NCI-H226 (cell line): ENCODE results near the gene TAF1C.

Source experiments
- DNase-seq: peaks from one replicate; pipeline ENCODE4 v3.0.0-alpha.2; 2015

TAF1C gene

DNA sequence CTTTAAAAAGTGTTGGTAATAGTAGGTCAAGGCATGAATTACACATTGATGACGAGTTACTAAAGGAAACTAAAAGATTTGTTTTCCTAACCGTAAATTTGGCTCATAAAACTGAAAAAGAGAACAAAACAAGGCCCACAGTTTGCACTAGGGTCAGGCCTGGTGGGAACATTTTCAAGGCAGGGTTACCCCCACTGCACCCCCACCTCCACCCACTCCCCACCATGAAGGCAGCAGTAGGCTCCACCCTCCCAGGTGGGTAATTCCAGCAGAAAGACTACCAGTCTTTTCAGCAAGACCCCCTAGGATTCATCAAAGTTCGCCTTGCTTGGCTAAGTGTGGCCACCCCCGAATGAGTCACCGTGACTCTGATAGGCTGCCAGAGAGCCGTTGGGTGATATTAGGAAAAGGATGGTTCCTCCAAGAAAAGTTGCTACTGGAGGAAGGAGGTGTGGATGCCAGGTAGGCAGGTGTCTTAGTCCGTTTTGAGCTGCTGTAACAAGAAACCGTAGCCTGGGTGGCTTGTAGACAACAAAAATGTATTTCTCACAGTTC is 33.1 kb downstream of the TAF1C start:
- no peak for DNase-seq

DNA sequence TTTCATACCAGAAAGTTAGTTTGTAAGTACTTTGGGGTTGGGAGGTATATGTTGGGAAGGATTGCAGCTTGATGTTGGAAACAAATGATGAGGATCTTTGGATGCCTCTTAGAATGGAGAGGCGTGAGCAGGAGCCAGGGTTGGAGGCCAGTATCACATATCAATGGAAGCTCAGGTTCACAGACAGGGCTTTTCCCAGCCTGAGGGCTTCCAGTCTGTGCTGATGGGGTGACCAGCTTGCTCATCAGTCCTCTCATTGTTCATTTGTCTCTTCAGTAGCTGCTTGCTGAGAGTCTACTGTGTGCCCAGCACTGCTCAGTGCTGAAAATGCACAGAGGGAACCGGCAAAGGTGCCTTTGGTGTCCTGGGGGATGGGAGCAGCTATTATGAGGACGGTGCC is 35.9 kb downstream of the TAF1C start:
- DNase-seq: no peak

DNA sequence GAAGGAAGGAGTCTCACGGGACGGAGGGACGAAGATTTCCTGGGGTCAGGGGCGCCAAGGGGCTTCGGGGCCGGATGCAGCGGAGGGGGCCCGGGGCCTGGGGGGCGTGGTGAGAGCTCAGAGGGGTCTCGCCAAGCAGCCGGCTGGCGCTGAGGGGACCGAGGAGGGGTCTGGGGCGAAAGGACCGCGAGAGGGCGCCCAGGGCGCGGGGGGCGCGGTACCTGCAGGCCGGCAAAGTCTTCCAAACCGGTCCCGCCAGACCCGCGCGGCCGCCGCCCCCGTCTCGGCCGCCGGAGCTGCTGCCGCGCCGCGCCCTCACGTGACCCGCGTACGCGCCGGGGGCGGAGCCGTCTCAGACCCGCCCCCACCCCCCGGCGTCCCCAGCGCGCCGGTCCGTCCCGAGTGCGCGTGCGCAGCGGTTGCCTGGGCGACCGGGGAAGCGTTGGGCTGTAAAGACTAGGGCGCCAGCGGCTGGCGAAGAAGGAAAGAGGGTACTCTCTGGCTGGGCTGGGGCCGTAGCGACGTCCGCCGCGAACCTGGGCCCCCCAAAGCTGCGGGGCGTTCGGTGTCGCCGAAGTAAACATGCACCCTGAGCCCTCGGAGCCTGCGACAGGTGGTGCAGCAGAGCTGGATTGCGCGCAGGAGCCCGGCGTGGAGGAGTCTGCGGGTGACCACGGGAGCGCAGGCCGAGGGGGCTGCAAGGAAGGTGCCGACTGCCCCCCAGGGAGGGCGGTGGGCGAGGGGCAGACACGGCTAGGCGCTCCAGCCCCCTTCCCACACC is 41.8 kb downstream of the TAF1C start, which contains the start of the genes DNAAF1 and HSDL1:
Gene DNAAF1 (plus strand): TSS at position 450 of the 781 bp plus-strand sequence. CDS start 133 bp downstream, at position 583.
Gene HSDL1 (minus strand): TSS at position 319 of the 781 bp plus-strand sequence. CDS start 13,856 bp downstream, outside the sequence.
- peak; percentile 72 for DNase-seq

DNA sequence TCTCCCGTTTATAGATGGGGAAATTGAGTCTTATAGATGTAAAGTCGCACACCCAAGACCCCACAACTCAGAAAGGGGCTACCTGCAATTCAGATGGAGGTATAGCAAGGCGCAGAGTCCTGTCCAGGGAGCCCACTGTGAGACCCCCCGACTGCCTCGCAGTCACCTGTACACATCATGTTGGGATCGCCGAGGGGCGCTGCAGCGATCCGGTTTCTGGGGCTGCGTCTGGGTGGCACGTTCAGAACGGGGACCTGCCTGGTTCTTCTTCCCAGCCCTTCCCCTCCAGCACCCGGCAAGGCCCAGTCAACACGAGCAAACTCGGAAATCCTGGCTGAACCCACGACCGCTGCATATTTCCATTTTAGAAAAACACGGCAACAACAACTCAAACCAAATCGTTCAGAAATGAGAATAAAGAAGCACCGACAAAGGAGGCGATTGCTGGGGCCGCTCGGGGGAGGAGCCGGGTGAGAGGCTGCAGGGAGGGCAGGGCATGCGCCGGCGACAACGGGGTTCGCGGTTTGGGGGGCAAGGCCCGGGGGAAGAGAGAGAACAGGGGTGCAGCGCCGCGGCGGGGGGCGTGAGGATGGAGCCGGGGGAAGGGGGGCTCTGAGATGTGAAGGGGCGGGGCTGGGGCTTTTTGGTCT is 42.5 kb downstream of the TAF1C start:
- DNase-seq: no peak

DNA sequence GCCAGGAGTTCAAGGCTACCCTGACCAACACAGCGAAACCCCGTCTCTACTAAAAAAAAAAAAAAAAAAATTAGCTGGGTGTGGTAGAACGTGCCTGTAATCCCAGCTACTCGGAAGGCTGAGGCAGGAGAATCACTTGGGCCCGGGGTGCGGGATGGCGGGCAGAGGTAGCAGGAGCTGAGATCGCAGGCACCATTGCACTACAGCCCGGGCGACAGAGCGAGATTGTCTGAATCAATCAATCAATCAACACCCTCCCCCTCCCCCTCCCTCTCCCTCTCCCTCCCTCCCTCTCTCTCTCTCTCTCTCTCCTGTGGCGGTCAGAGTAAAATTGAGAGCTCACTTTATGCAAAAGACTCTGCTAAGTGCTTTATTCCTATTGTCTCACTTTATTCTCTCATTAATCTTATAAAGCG is 43.1 kb downstream of the TAF1C start:
- DNase-seq: no peak

DNA sequence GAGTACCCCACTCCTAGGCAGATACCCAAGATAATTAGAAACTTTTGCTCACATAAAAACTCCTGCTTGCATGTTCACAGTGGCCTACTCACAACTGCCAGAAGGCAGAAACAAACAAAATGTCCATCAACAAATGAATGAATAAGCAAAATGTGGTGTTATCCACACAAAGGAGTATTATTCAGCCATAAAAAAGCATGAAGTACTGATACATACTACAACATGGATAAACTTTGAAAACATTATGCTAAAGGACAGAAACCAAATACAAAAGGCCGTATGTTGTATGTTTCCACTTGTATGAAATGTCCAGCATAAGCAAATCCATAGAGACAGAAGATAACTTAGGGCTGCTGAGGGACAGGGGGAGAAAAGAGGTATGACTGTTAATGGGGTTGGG is 43.8 kb downstream of the TAF1C start:
- DNase-seq: no peak

DNA sequence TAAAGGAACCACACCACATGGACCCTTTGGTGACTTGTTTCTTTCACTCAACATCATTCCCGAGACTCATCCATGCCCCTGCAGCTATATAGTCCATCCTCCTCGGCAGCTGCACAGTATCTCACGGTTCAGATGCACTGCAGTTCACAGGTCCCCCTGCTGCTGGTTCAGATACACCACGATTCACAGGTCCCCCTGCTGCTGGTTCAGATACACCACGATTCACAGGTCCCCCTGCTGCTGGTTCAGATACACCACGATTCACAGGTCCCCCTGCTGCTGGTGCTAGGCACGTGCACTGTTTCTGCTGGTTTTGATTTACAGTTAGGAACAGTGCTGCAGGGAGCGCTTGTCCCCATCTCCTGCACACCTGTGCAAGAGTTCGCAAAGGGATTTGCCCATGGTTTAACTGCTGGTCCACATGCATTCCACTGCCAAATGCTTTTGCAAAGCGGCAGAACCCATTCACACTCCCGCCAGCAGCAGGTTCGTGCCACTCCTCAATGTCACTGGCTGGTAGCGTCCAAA is 45.6 kb downstream of the TAF1C start:
- no peak for DNase-seq

DNA sequence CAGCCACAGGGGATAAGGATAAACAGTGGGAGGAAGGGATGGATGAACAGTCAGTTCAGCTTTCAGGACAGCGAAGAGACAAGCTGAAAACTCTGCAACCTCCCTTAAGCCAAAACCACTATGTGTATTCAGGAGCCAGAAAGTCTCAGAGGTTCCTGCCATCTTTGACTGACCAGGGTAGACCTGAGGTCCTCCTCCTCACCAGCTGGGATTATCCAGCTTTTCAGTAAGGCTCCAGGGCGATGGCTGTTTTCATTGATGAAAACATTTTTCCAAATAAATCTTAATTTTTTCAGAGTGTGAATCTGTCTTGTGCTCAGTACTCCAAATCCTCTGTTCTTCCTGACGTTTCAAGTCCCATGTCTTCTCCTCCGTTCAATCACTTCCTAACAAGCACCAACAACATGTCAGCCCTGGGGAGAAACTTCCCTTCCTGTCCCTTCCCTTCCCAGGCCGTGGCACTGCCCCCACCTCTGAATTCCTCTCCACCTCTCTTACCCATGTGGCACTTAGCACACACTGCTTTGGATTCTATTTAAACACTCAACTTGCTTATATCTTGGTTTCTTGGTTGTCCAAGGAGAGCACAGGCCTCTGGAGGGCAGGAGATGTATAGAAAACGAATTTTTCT is 47.1 kb downstream of the TAF1C start:
- no peak for DNase-seq

DNA sequence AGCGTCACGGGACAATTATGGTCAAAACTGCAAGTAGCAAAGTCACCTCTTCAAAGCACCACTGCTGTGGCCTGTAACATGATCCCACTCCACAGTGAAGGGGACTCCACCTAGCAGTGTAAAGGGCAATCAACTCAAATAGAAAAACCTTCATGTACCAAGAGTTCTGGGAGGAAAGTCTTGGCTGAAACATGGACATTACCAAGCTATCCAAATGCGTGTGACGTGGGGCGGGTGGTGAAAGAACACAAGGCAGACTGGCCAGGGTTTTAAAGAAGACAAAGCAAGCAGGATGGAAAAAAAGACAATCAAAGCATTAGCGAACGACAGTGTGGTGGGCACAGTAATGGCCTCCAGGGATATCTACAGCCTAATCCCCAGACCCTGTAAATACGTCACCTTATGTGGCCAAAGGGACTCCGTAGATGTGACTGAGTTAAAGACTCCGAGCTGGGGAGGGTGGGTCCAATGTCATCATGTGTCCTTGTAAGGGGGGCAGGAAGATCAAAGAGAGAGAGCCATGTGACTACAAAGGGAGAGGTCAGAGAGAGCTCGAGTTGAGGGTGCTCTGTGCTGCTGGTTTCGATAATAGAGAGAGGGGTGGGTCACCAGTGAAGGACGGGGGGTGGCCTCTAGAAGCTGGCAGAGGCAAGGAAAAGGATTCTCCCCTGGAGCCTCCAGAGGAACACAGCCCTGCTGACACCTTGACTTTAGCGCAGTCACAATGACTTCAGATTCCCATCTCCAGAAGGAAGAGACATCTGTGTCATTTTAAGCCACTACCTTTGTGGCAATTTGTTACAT is 47.8 kb downstream of the TAF1C start:
- no peak for DNase-seq

DNA sequence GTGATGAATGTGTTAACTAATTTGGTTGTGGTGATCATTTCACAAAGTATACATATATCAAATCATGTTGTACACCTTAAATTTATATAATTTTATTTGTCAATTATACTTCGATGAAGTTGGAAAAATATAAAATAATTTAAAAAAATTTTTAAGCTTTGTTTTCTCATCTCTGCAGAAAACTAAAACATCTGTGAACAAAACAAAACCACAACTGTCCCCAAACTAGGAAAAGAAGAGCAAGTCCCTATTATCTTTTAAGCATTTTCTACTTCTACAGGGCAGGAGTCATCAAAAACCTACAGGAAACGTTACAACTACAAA is 48.4 kb downstream of the TAF1C start:
- DNase-seq: no peak

DNA sequence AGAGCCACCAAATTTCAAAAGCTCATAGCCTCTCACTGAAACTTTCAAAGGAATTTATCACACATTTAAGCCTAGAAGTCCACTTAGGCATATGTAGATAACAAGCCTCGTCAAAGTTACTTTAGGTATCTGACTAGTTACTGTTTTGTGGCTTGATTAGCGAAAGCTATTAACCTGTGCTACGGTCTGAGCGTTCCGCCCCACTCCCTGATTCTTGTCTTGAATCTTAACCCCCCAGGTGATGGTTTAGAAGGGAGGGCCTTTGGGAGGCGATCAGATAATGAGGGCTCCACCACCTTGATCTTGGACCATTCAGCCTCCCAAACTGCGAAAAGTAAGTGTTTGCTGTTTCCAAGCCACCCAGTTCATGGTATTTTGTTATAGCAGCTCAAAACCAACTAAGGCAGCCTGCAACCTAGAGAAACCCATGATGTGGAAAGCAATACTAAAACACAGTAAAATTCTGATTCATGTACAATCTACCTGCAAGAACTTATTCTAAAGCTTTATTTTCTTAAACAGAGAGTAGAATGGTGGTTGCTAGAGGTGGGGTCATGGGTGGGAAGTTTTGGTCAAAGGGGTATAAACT is 49.0 kb downstream of the TAF1C start:
- DNase-seq: no peak

DNA sequence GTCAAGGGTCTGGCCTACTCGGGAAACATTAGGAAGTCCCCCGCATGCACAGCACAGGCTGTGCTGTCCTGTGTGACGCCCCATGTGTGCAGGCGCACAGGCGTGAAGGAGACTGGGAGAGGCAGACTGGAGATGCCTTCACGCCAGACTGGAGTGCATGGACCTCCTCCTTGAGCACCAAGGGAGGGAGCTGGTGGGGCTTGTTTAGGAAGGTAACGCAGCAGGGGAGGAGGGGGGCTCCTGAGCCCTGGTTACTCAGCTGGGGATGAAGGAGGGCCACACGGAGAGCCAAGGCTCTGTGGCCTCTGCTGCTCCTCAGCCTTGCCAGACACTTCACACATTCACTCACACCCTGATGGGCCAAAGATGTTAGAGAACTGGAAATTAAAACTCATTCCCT is 49.6 kb downstream of the TAF1C start:
- DNase-seq: no peak

DNA sequence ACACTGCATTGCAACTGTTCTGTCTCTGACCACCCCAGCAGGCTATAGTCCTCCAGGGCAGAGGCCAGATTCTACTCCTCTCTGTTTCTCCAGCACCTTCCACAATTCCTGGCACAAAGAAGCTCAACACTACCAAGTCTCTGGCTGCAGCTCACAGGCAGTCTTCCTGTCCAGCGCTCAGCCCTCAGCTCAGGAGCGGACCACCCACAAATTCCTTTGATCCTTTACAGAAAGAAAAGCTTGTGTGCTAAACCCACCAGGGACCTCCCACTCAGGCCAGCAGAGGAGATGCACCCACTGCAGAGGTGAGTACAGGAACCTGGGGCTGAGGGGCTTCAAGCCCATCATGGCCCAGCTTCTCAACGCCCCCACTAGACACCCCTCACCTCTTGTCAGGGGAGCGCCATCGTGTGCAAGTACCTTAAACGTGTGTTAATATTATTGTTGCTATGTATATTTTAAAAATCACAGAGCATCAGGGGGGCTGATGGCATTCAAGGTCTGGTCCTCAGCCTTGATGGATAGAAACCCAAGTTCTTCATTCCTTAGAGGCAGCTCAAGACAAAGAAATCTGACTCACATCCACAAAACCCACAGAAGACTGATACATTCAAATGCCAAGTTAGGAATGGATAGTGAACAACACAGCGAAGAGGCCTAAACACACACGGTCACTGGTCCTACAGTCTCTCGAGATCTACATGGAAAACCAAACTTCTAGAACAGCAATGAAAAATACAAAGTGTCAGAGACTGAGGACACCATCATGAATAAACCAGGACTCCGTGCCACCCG is 50.3 kb downstream of the TAF1C start:
- no peak for DNase-seq

DNA sequence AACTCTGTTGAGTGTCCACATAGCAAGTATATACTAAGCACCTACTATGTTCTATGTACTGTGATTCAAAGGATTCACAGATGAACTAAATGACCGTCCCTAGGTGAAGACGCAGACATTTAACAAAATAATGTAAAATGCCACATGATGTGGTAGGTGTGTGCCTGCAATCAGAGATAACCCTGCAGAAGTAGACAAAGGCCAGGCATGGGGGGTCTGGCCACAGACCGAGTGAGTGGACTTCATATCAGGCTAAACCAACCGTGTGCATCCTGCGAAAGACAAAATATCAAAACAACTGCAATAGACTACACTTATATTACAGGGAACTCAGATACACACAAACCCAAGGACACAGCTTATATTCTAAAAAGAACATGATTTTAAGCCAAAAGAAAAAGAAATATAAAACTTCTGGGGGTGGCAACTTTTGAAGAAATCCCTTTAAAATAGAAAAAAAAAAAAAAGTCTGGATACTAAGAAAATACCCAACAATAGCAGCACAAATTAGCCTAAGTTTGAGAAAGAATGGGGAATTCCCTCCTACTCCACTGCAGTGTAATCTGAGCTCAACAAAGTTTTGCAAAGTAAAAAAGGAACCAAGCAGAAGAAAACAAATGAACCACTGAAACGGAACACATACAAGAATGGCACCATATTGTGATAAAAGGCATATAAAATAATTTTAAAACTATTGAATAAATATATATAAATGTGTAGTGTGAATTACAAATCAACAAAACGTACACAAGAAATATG is 54.2 kb downstream of the TAF1C start:
- DNase-seq: no peak

DNA sequence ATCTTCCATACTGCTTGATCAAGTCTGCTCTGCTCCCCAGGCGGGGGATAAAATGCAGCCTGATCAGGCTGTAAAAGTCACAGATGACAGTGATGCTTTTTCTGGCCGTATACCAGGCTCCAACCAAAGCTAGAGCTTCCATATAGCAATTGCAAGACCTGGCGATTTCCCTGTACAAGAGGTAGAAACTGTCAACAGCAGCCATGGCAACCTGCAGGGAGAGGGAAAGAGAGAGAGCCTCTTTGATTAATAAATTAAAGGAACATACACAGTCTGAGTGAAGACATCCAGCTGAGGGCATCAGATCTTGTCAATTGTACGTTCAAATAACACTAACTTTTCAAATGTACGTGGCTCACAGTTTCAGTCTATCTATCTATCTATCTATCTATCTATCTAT is 55.7 kb downstream of the TAF1C start:
- DNase-seq: no peak
